Esophagus squamous epithelium (tissue), 5 donors: Measurements from ENCODE around the gene OSBPL8. TPM values are rescaled to one million over a fixed set of nuclear protein-coding genes. Genes with fewer than 3 reads are reported as not detected.
A peak's percentile ranks its signal among the peaks of the same experiment; 100 is the strongest.

Experiments used
- DNase-seq: peaks from one replicate; lab custom pipeline; 2025; lab: John Stamatoyannopoulos, UW
- H3K27ac ChIP-seq, 4 donors: fragments of 200-600 bp; sonication (generic); one replicate each; pipeline ENCODE4 v1.5.1; 2016 to 2019; ENCODE audit warnings: mild to moderate bottlenecking in 1 of 4
- H3K27me3 ChIP-seq, 4 donors: fragments of 200-600 bp; sonication (generic); 1 replicate in 3 of 4; 2 replicates in 1 of 4; pipeline versions ENCODE4 v1.5.1 to v1.6.0; 2017 to 2021; ENCODE audit warnings: antibody characterized with exemption in 1 of 4
- H3K36me3 ChIP-seq, 3 donors: fragments of 200-600 bp; sonication (generic); one replicate each; pipeline ENCODE4 v1.5.1; 2016 to 2019
- H3K4me1 ChIP-seq, 3 donors: fragments of 200-600 bp; sonication (generic); one replicate each; pipeline ENCODE4 v1.5.1; 2017 to 2019
- H3K4me3 ChIP-seq, 4 donors: fragments of 200-600 bp; sonication (generic); 1 replicate in 3 of 4; 2 replicates in 1 of 4; pipeline ENCODE4 v1.5.1; 2016 to 2019; ENCODE audit warnings: mild to moderate bottlenecking in 2 of 4, moderate library complexity in 1 of 4
- H3K9me3 ChIP-seq, 3 donors: fragments of 200-600 bp; sonication (generic); one replicate each; pipeline ENCODE4 v1.5.1; 2016 to 2019
- CTCF ChIP-seq, 6 experiments: fragments of 450-650 bp in 4 of 6; fragments of 200-600 bp in 2 of 6; sonication (generic) in 2 of 6; IDR thresholded peaks; one replicate each; pipeline ENCODE4 v1.5.1; 2016 to 2019; ENCODE audit warnings: antibody characterized with exemption in 6 of 6, mild to moderate bottlenecking in 4 of 6, moderate library complexity in 4 of 6
- POLR2A ChIP-seq, 4 donors: fragments of 450-650 bp; IDR thresholded peaks; one replicate each; pipeline ENCODE4 v1.6.1; 2017; ENCODE audit warnings: antibody characterized with exemption in 4 of 4, mild to moderate bottlenecking in 4 of 4, moderate library complexity in 3 of 4
- WGBS, 2 donors: methylation state at CpG; one replicate each; pipeline ENCODE4 v1.1.5; 2018; 5-methylcytosine and 5-hydroxymethylcytosine counted together
- intact Hi-C: fragments of 100-400 bp; cut with DNase I; formaldehyde crosslinking; loops from one replicate; pipeline ENCODE4 v1.15.0; 2022
- total RNA-seq, 4 donors: library from RNA; depleted of rRNA; stranded (reverse); fragments of >200 nt; gene quantifications; one replicate each; pipeline ENCODE4 v1.1.0, GENCODE V29; 2016
- donor health status: DM: yes; HTN: yes; CAD: no.

The OSBPL8 gene
- total RNA-seq, 4 donors from 2014 or later = 30.3 to 60.8 (median 43.0) TPM

- 92 to 94% methylated on average over 2 of the region's 2 CpGs for WGBS, 2 donors
- H3K4me1 ChIP-seq = peaks cover 0 to 22% (median under 1%) of the 10 kb centered on the region in 3 donors
- TF ChIP-seq CTCF (IDR thresholded peaks at IDR 0.05) = no peak
- no peak for TF ChIP-seq POLR2A (IDR thresholded peaks at IDR 0.05)
- no peaks in the 10 kb centered on the region for H3K36me3 ChIP-seq
- intact Hi-C loops = no loop called here
- H3K9me3 ChIP-seq = no peaks in the 10 kb centered on the region
- no peaks in the 10 kb centered on the region for H3K27me3 ChIP-seq
- H3K4me3 ChIP-seq = no peak overlapping the region
- no peak for DNase-seq
- H3K27ac ChIP-seq = no peak overlapping the region
Measured at GRCh38 chr12:76563061-76563460, 3.5 kb upstream of the OSBPL8 start.

- H3K4me1 ChIP-seq = peaks cover 3 to 32% (median 8%) of the 10 kb centered on the region in 3 donors
- intact Hi-C loops = no loop called here
- no peaks in the 10 kb centered on the region for H3K27me3 ChIP-seq
- no peak overlapping the region for H3K4me3 ChIP-seq
- WGBS, 2 donors = 32 to 36% methylated on average over 3 of the region's 3 CpGs
- TF ChIP-seq POLR2A (IDR thresholded peaks at IDR 0.05) = no peak
- TF ChIP-seq CTCF (IDR thresholded peaks at IDR 0.05) = no peak
- no peaks in the 10 kb centered on the region for H3K36me3 ChIP-seq
- DNase-seq = no peak
- no peaks in the 10 kb centered on the region for H3K9me3 ChIP-seq
- no peak overlapping the region for H3K27ac ChIP-seq
Measured at GRCh38 chr12:76562130-76562529, 2.6 kb upstream of the OSBPL8 start.

DNA sequence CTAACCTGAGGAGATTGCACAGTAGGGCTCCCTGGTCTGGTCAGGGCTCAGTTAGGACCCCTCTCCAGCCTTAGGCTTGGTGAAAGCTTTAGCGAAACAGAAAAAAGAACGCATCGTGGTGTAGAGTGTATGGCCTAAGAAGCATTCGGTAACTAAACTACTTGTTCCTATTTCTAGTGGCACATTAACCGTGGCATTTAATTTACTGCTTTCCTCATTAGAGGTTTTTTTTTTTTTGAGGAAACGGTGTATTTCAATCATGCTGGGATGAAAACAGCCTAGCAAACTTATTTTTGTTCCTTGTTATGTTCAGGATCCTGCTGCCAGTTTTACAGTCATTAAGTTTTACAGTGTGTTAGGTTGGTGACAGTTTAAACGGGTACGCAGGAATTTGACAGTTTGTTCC, 518 bp upstream of the OSBPL8 start:
- H3K36me3 ChIP-seq = no peaks in the 10 kb centered on the region
- no peak for DNase-seq
- intact Hi-C loops = no loop called here
- WGBS, 2 donors = 23 to 24% methylated on average over 8 of the region's 8 CpGs
- peak overlapping the region; percentile 95 to 98 (median 98) for H3K27ac ChIP-seq
- no peaks in the 10 kb centered on the region for H3K27me3 ChIP-seq
- peak overlapping the region; percentile 71 to 97 (median 86) for H3K4me3 ChIP-seq
- H3K4me1 ChIP-seq = peaks cover 8 to 49% (median 14%) of the 10 kb centered on the region in 3 donors
- TF ChIP-seq POLR2A (IDR thresholded peaks at IDR 0.05) (peak in 1 of 4 donors; percentile 8), CTCF (IDR thresholded peaks at IDR 0.05) (no peak)
- H3K9me3 ChIP-seq = no peaks in the 10 kb centered on the region

DNA sequence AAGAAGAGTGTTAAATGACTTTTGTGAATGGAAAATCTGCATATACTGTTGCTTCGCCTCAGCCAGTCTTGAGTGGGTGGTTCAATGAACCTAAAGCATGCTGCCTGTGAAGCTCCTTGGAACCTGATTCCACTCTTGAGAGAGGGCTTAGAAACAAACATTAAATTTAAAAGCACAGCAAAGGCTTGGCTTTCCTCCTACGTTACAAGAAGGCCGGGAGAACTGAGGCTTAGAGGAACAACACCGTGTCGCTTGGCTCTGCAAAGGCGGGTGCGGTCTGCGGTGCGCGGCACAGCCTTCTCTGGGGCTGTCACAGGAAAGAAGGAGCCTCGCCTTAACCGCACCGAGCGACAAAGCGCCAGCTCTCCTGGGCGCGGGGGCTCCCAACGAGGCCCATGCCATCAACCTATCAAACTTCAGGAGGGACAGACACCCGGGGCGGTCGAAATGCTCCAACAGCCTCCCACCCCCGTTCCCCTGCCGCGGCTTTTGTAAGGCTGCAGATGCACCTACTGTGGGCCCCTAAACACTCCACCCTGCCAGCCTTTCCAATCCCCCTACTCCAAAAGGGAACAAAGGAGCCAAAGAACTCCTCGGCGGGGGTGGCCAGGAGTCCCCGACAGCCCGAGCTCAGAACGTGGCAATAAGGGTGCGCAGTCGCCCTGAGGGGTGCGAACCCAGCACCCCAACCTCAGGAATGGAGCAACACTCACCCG, 729 bp downstream of the OSBPL8 start:
- peak; percentile 27 for DNase-seq
- H3K27me3 ChIP-seq = no peaks in the 10 kb centered on the region
- no peaks in the 10 kb centered on the region for H3K36me3 ChIP-seq
- intact Hi-C loops = no loop called here
- H3K27ac ChIP-seq = peak overlapping the region; percentile 95 to 98 (median 98)
- WGBS, 2 donors = 0 to 1% methylated on average over 11 to 19 of the region's 33 CpGs
- no peak for TF ChIP-seq CTCF (IDR thresholded peaks at IDR 0.05)
- TF ChIP-seq POLR2A (IDR thresholded peaks at IDR 0.05) = peak in 1 of 4 donors; percentile 44
- peaks cover 8 to 58% (median 14%) of the 10 kb centered on the region in 3 donors for H3K4me1 ChIP-seq
- peak overlapping the region; percentile 71 to 97 (median 86) for H3K4me3 ChIP-seq
- H3K9me3 ChIP-seq = no peaks in the 10 kb centered on the region

DNA sequence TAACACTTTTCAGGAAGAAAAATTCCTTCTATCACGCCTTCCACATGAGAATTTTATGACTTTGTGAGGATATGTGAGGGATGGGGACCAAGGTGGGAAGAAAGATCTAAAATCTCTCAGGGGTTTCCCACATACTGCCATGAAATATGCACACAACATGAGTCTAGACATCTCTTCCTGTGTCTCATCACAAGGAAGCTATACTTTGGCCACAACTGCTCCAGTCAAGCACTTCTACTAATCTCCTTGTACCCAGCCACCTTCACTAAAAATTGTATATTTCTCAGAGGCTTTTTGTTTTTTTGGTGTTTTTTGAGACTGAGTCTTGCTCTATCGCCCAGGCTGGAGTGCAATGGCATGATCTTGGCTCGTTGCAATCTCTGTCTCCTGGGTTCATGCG, 3.2 kb downstream of the OSBPL8 start:
- intact Hi-C loops = no loop called here
- 83 to 94% methylated on average over 4 of the region's 4 CpGs for WGBS, 2 donors
- no peaks in the 10 kb centered on the region for H3K27me3 ChIP-seq
- no peaks in the 10 kb centered on the region for H3K9me3 ChIP-seq
- no peak overlapping the region for H3K4me3 ChIP-seq
- TF ChIP-seq CTCF (IDR thresholded peaks at IDR 0.05) (no peak), POLR2A (IDR thresholded peaks at IDR 0.05) (no peak)
- H3K27ac ChIP-seq = no peak overlapping the region
- H3K36me3 ChIP-seq = no peaks in the 10 kb centered on the region
- no peak for DNase-seq
- H3K4me1 ChIP-seq = peaks cover 10 to 65% (median 14%) of the 10 kb centered on the region in 3 donors
